Activated naive CD8-positive, alpha-beta T cell (primary cell): ENCODE results near the gene NUP88.
"Not testable (repeated sequence)": the region's sequence is repeated elsewhere in the genome, so short reads cannot be mapped to it uniquely, and the experiment has no call there.

ENCODE experiments used
- H3K27ac Mint-ChIP-seq: one replicate; pipeline ENCODE4 v1.8.0; 2021; ENCODE audit warnings: mixed read lengths
- H3K27me3 Mint-ChIP-seq: one replicate; pipeline ENCODE4 v1.8.0; 2021; ENCODE audit warnings: mixed read lengths
- H3K36me3 Mint-ChIP-seq: one replicate; pipeline ENCODE4 v1.8.0; 2021; ENCODE audit warnings: mixed read lengths
- H3K4me1 Mint-ChIP-seq: one replicate; pipeline ENCODE4 v1.8.0; 2021; ENCODE audit warnings: low read depth, mixed read lengths
- H3K4me3 Mint-ChIP-seq: one replicate; pipeline ENCODE4 v1.8.0; 2021; ENCODE audit warnings: mild to moderate bottlenecking, mixed read lengths
- H3K9me3 Mint-ChIP-seq: one replicate; pipeline ENCODE4 v1.8.0; 2021; ENCODE audit warnings: low read depth, mixed read lengths

The NUP88 gene

DNA sequence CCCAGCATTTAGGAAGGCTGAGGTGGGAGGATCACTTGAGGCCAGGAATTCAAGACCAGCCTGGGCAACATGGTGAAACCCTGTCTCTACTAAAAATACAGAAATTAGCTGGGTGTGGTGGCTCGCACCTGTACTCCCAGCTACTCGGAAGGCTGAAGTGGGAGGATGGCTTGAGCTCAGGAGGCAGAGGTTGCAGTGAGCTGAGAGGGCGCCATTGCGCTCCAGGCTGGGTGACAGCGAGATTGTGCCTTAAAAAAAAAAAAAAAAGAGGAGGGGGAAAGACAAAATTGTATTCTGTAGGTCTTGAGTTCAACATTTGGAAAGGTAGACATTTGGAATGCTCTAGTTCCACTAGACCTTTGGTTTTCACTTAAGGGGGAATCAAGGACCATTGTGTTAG is 11.8 kb upstream of the NUP88 start:
- peak overlapping the region; percentile 81 for H3K27ac Mint-ChIP-seq
- H3K4me1 Mint-ChIP-seq = peaks cover 17% of the 10 kb centered on the region
- not testable (repeated sequence) for H3K36me3 Mint-ChIP-seq, H3K4me3 Mint-ChIP-seq, H3K27me3 Mint-ChIP-seq, H3K9me3 Mint-ChIP-seq

DNA sequence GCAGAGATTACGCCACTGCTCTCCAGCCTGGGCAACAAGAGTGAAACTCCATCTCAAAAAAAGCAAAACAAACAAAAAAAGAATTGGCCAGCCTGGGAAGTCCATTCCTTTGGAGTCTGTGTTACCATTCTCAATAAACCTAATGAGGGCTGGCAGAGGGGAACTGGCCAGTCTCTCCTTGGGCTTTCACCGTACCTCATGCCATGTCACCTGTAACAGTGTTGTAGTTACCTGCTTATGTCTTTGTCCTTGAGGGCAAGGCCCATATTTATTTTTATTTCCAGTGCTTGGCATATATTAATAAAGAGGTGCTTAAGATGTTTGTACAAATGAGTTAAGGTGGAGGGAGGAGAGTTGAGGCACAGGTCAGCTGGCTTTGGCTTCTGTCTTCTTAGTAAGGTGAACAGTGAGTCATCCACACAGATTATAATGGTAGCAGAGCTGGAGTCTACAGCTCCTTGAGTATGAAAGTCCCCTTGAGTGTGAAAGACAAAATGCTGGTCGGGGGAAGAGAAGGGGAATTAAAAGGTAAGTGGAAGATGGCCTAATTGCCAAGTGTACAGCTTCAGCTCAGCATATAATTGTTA is 11.0 kb upstream of the NUP88 start:
- H3K36me3 Mint-ChIP-seq = peaks cover 6% of the 10 kb centered on the region
- H3K9me3 Mint-ChIP-seq = no peaks in the 10 kb centered on the region
- H3K27me3 Mint-ChIP-seq = no peaks in the 10 kb centered on the region
- H3K27ac Mint-ChIP-seq = peak overlapping the region; percentile 81
- peaks cover 13% of the 10 kb centered on the region for H3K4me1 Mint-ChIP-seq
- H3K4me3 Mint-ChIP-seq = no peak overlapping the region

DNA sequence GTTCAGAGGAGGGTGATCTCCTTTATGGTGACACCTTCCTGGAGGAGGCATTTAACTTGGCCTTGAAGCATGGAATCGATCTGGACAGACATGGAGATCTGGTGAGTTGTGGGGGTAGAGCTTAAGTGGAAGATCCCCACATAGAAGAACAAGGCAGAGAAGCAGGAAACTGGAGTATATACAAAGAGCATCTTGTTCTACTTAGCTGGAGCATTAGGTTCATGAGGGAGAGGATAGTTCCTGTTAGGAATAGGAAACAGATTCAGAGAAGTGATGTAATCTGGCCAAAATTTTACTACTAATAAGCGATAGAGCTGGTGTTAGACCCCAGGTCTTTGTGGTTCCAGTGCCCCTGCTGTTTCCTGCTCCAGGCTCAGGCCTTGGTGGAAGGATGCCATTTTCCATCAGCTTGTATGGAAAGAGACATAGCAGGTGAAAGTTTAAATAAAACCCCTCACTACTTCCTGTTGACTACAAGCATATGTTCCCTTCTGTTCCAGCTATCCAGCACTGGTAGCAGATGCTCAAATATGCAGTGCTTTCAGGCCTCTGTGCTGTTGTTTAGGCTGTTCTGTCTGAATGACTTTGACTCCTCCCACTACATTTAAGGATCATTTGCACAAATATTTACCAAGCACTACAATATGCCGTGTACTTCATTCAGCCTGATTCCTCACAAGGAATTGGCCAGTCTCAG is 9.9 kb upstream of the NUP88 start:
- Mint-ChIP-seq H3K27ac (peak overlapping the region; percentile 17), H3K36me3 (peaks cover 6% of the 10 kb centered on the region), H3K9me3 (no peaks in the 10 kb centered on the region), H3K27me3 (no peaks in the 10 kb centered on the region), H3K4me3 (no peak overlapping the region), H3K4me1 (peaks cover 11% of the 10 kb centered on the region)

DNA sequence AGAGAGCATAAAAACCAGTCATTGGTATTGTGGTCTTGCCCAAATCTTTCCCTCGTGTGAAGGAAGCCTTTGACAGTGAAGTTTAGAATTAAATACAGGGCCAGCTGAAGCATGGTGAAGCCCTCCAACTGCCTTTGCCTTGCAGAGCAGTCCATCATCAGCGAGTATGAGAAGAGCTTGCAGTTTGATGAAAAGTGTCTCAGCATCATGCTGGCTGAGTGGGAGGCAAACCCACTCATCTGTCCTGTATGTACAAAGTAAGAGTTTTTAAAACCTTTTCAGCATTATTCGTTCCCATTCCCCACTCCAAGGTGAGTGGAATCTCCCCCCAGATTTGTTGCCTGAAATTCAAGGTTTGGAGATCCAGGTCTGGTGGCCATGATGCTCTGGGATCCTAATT is 6.4 kb upstream of the NUP88 start:
- Mint-ChIP-seq H3K27me3 (no peaks in the 10 kb centered on the region), H3K4me1 (peaks cover 29% of the 10 kb centered on the region), H3K4me3 (no peak overlapping the region), H3K27ac (no peak overlapping the region), H3K36me3 (peaks cover 5% of the 10 kb centered on the region), H3K9me3 (no peaks in the 10 kb centered on the region)

DNA sequence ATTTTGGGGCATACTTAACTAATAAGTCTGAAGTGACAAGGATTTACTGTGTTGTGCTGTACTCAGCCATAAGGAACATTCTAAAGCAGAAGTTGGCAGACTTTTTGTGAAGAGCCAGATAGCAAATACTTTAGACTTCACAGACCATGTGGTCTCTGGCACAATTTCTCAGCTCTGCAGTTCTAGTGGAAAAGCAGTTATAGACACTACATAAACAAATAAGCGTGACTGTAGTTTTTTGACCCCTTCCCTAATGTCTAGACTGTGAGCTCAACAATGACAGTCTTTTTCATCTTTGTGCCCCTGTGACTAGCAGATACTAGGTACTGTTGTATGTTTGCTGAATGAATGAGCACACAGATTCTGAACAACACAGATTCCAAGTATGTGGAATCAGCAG is 5.4 kb upstream of the NUP88 start:
- no peaks in the 10 kb centered on the region for H3K9me3 Mint-ChIP-seq
- no peak overlapping the region for H3K27ac Mint-ChIP-seq
- peaks cover 9% of the 10 kb centered on the region for H3K36me3 Mint-ChIP-seq
- peaks cover 32% of the 10 kb centered on the region for H3K4me1 Mint-ChIP-seq
- no peaks in the 10 kb centered on the region for H3K27me3 Mint-ChIP-seq
- peak overlapping the region; percentile 4 for H3K4me3 Mint-ChIP-seq

DNA sequence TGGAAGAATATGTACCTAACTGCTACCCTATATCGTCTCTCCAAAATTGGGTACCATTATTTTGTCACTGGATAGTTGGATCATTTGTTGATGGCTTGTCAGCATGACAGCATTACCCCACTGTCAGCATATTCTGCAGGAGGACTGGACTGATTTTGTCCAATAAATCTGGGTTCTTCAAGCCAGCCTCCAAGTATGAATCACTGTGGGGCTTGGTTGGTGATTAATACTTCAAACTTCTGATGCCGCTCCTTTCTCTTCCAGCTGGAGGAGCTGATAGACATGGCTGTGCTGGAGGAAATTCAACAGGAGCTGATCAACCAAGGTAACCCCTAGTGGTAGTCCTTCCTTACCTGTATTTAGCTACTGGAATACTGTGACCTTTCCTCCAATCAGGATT is 3.0 kb upstream of the NUP88 start:
- H3K36me3 Mint-ChIP-seq = peaks cover 7% of the 10 kb centered on the region
- H3K4me3 Mint-ChIP-seq = peak overlapping the region; percentile 30
- H3K4me1 Mint-ChIP-seq = peaks cover 35% of the 10 kb centered on the region
- H3K27me3 Mint-ChIP-seq = no peaks in the 10 kb centered on the region
- peak overlapping the region; percentile 3 for H3K27ac Mint-ChIP-seq
- H3K9me3 Mint-ChIP-seq = no peaks in the 10 kb centered on the region

DNA sequence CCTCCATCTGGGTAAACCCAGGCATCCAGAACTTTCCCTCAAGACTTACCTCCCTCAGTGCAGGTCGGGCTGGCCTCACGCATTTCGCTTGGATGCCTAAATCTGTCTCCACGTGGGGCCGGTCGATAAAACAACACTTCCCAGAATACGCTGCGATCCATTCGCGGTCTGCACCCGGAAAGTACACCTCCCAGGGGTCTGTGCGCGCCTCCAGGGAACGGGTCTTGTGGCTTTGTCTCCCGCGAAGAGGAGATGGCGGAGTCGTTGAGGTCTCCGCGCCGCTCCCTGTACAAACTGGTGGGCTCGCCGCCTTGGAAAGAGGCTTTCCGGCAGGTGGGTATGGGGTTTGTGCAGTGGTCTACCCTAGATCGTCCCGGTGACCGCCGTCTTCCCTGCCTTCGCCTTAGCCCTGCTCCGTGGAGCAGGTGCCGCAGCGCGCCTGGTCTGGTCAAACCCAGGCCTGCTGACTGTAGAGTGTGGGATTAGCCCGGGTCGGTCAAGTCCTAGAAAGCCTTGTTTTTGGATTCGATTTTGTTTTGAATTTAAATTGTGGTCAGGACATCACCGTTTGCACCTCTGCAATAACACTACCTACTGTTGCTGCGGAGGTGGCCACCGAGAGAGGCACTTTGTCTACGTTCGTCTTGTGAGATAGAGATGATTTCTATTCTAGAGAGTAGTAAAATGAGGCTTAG is 644 bp upstream of the NUP88 start, which contains the start of gene RPAIN:
Gene RPAIN (plus strand): TSS at position 224 of the 695 bp plus-strand sequence. CDS start 29 bp downstream, at position 253.
- H3K4me3 Mint-ChIP-seq = peak within 1 kb of the TSS; percentile 100
- peak within 1 kb of the TSS; percentile 100 for H3K27ac Mint-ChIP-seq
- peaks cover 47% of the 10 kb centered on the region for H3K4me1 Mint-ChIP-seq
- H3K9me3 Mint-ChIP-seq = no peaks in the 10 kb centered on the region
- peaks cover 7% of the 10 kb centered on the region for H3K36me3 Mint-ChIP-seq
- no peaks in the 10 kb centered on the region for H3K27me3 Mint-ChIP-seq

DNA sequence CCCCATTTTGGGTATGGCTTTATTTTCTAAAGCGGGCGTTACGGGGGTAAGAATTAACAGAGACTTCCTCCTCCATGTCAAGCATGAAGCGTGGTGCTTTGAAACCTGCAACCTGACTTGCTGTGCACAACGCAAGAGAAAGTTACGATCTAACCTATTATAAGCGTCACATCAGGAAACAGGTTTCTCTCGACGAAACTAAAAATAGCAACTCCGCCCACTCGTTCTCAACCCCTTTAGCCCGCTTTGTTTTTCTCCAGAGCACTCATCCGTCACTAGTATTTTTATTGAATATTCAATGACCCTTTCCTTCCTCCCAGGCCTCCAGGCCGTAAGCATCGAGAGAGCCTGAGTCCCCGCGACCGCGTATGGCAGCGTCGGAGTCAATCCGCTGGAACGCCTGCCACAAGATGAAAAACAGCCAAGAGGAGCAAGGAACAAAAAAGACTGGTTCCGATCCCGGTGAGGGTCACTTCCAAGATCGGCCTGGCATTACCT is 555 bp downstream of the NUP88 start:
- no peaks in the 10 kb centered on the region for H3K9me3 Mint-ChIP-seq
- H3K27ac Mint-ChIP-seq = peak overlapping the region; percentile 100
- no peaks in the 10 kb centered on the region for H3K27me3 Mint-ChIP-seq
- peaks cover 7% of the 10 kb centered on the region for H3K36me3 Mint-ChIP-seq
- H3K4me1 Mint-ChIP-seq = peaks cover 48% of the 10 kb centered on the region
- peak overlapping the region; percentile 100 for H3K4me3 Mint-ChIP-seq

DNA sequence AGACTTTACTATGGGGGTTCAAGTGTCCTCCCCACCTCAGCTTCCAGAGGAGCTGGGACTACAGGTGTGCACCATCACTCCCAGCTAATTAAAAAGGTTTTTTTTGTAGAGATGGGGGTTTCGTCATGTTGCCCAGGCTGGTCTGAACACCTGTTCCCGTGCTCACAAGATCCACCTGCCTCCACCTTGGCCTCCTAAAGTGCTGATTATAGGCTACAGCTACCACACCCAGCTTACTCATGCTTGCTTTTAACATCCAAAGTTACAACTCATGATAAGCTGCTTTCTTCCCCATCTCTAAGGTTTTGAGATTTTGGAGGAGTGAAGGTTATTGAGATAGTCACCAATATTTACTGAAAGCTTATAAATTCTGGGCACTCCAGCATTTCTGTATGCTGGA is 2.6 kb downstream of the NUP88 start:
- Mint-ChIP-seq H3K36me3 (peaks cover 17% of the 10 kb centered on the region), H3K9me3 (no peaks in the 10 kb centered on the region), H3K4me1 (peaks cover 55% of the 10 kb centered on the region), H3K4me3 (peak overlapping the region; percentile 73), H3K27me3 (no peaks in the 10 kb centered on the region), H3K27ac (peak overlapping the region; percentile 50)

DNA sequence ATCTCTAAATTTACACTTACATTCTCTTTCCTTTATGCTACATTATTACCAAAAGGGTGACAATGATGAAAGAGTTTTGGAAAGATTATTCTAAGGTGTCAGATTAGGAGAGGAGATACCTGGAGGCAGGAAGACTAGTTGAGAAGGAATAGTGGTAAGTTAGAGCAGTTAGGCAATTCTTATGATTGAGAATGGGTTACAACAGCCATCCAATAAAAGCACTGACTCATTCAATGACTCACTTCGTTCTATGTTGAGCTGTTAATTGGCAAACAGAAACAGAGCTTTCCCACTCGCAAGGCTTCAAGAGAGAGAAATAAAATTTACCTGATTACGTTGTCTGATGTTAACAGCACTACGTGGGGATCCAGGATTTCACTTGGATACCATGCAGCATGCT is 5.8 kb downstream of the NUP88 start:
- Mint-ChIP-seq H3K4me3 (peak overlapping the region; percentile 20), H3K27me3 (no peaks in the 10 kb centered on the region), H3K9me3 (no peaks in the 10 kb centered on the region), H3K4me1 (peaks cover 52% of the 10 kb centered on the region), H3K27ac (peak overlapping the region; percentile 73), H3K36me3 (peaks cover 16% of the 10 kb centered on the region)

DNA sequence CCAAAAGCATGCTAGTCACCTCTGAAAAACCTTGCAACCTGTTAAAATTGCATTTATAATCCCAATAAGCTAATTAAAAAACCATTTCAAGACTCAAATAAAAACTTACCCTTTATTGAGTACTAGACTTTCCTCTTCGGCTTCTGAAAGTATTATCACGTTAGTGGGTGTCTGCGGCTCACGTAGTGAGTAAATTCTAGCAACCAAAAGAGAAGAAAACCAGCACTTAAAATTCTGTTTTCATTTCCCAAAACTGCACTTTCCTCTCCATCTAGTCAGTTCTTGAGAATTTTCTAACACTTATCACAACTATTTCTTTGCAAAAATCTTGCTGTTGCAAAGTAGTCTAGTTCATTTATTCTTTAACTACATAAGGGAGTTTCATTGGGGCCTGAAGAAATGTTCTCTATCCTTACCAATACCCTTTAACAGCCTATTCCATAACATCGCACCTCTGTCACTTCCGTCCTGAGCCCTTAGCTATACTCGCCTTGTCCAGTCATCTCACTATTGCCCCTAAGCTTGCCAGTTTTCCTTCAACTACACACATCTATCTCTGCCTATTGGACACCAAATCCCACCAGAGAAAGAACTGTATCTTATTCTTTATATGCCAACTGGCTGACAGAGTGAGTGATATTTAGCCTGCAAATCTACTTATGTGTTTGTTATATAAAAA is 8.7 kb downstream of the NUP88 start:
- Mint-ChIP-seq H3K36me3 (peaks cover 18% of the 10 kb centered on the region), H3K4me1 (peaks cover 41% of the 10 kb centered on the region), H3K27ac (peak overlapping the region; percentile 47), H3K4me3 (no peak overlapping the region), H3K27me3 (no peaks in the 10 kb centered on the region), H3K9me3 (no peaks in the 10 kb centered on the region)

DNA sequence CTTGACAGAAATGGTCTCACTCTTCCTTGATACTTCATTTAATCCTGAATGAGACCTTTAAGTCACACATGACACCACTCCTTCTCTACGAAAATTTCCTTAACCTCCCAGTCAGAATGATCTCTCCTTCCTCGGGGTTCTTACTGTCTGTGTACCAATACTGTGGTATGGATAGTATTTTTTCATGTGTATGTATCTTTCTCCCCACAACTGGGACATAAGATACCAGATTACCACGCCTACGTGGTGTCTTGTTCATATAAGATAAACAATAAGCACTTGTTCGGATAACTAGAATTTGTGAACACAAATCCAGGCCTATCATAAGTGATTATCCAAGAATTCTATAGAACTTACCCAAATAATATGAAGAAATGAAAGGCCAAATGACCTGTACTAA is 11.3 kb downstream of the NUP88 start:
- no peaks in the 10 kb centered on the region for H3K27me3 Mint-ChIP-seq

DNA sequence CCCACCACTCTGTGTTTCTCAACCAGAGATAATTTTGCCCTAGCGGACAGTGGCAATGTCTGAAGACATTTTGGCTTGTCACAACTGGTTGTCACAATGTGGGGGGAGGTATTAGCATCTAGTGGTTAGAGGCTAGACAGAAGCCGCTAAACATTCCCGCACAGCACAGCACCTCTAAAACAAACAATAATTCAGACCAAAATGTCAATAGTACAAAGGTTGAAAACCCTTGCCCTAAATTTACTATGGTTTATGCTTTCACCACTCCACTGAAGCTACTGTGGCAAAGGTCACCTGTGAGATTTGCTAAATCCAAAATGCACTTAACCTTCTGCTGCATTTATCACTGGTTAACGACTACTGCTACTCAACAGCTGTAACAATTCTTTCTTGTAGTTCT is 14.1 kb downstream of the NUP88 start:
- peaks cover 17% of the 10 kb centered on the region for H3K4me1 Mint-ChIP-seq
- H3K27ac Mint-ChIP-seq = no peak overlapping the region
- H3K27me3 Mint-ChIP-seq = no peaks in the 10 kb centered on the region
- peaks cover 9% of the 10 kb centered on the region for H3K36me3 Mint-ChIP-seq
- no peaks in the 10 kb centered on the region for H3K9me3 Mint-ChIP-seq
- H3K4me3 Mint-ChIP-seq = no peak overlapping the region

More for the DNA sequence above, 11.3 kb downstream of the NUP88 start:
- Mint-ChIP-seq H3K27ac (no peak overlapping the region), H3K4me3 (no peak overlapping the region), H3K9me3 (no peaks in the 10 kb centered on the region), H3K36me3 (peaks cover 11% of the 10 kb centered on the region), H3K4me1 (peaks cover 32% of the 10 kb centered on the region)

DNA sequence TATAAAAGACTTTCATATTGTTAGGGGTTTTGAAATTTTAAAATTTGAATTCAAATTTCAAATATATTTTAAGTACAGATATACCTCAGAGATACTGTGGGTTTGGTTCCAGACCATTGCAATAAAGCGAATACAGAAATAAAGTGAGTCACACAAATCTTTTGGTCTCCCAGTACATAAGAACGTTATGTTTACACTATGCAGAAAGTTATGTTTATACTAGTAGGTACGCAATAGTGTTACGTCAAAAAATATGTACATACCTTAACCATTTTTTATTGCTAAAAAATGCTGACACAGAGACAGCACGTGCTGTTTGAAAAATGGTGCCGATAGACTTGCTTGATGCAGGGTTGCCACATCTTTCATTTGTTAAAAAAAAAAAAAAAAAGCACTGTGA is 19.7 kb downstream of the NUP88 start:
- H3K27ac Mint-ChIP-seq = no peak overlapping the region
- no peaks in the 10 kb centered on the region for H3K27me3 Mint-ChIP-seq
- peaks cover 11% of the 10 kb centered on the region for H3K4me1 Mint-ChIP-seq
- peaks cover 11% of the 10 kb centered on the region for H3K36me3 Mint-ChIP-seq
- H3K9me3 Mint-ChIP-seq = no peaks in the 10 kb centered on the region
- no peak overlapping the region for H3K4me3 Mint-ChIP-seq

DNA sequence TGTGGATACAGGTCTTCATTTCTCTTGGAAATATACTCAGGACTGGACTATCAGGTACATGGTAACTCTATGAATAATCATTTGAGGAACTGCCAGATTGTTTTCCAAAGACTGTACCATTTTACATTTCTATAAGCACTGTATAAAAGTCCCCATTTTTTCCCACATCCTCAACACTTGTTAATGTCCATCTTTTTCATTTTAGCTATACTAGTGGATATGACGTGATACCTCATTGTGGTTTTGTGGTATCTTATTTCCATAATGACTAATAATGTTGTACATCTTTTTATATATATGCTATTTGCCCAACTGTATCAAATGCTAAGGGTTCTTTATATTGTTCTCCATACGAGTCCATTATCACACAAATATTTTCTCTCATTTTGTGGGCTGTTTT is 22.9 kb downstream of the NUP88 start:
- Mint-ChIP-seq H3K27me3 (no peaks in the 10 kb centered on the region), H3K9me3 (no peaks in the 10 kb centered on the region), H3K4me1 (peaks cover 7% of the 10 kb centered on the region), H3K27ac (peak overlapping the region; percentile 41), H3K4me3 (no peak overlapping the region), H3K36me3 (peaks cover 22% of the 10 kb centered on the region)
